Stimulated activated naive CD8-positive, alpha-beta T cell treated with anti-CD3 and anti-CD28 coated beads, Interleukin-15, amount 100 ng/mL, for 72 hours (primary cell): ENCODE data around the gene TMEM258.

Experiments
- ATAC-seq: fragments of 150-1000 bp; cut with Tn5 transposase; 2 replicates; pipeline ENCODE4 v1.10.0; 2021; ENCODE audit warnings: mild to moderate bottlenecking, moderate library complexity
- DNase-seq, 2 donors: peaks; one replicate each; pipeline ENCODE4 v3.0.0; 2021 to 2022
- H3K27ac Mint-ChIP-seq, 2 donors: one replicate each; pipeline ENCODE4 v1.8.0; 2022; ENCODE audit warnings: mild to moderate bottlenecking in 2 of 2, mixed read lengths in 2 of 2, moderate library complexity in 2 of 2
- H3K27me3 Mint-ChIP-seq: one replicate; pipeline ENCODE4 v1.8.0; 2022; ENCODE audit warnings: mixed read lengths
- H3K4me1 Mint-ChIP-seq: one replicate; pipeline ENCODE4 v1.8.0; 2022; ENCODE audit warnings: mild to moderate bottlenecking, mixed read lengths
- H3K4me3 Mint-ChIP-seq, 2 donors: one replicate each; pipeline ENCODE4 v1.8.0; 2022; ENCODE audit warnings: mild to moderate bottlenecking in 2 of 2, mixed read lengths in 2 of 2, moderate library complexity in 1 of 2
- H3K9me3 Mint-ChIP-seq, 2 donors: one replicate each; pipeline ENCODE4 v1.8.0; 2022; ENCODE audit warnings: mixed read lengths in 2 of 2

The TMEM258 gene

DNA sequence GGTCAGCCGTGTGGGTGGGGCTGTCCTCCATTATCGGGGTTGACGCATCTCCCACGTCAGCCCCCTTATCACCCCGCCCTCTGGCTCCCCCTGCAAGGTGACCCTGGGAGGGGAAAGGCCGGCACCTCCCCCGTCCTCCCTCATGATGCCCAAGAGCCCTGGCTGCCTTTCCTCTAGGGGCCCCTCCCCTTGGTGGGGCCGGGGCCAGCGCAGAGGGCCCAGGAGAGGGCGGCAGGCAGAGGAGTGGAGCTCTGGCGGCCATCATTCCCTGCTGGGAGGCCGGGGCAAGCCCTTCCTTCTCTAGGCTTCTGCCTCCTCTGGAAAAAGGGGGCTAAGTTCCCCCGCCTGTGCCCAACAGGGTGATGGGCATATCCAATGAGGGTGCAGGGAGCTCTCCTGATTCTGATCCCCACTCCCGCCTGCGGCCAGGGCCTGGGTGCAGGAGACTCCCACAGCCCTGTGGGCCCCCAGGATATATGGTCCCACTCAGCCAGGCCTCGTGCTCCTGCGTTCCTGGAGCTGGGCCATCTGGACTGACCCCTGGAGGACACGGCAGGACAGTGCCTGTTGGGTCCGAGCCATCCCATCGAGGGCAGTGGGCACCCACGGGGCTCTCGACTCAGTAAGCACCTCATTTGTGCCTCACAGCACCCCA lies 27.7 kb downstream of the TMEM258 start:
- Mint-ChIP-seq H3K4me1 (peaks cover 9% of the 10 kb centered on the region), H3K27me3 (no peaks in the 10 kb centered on the region), H3K9me3 (no peaks in the 10 kb centered on the region), H3K4me3 (no peak overlapping the region), H3K27ac (no peak overlapping the region)
- ATAC-seq (no peak), DNase-seq (no peak)

DNA sequence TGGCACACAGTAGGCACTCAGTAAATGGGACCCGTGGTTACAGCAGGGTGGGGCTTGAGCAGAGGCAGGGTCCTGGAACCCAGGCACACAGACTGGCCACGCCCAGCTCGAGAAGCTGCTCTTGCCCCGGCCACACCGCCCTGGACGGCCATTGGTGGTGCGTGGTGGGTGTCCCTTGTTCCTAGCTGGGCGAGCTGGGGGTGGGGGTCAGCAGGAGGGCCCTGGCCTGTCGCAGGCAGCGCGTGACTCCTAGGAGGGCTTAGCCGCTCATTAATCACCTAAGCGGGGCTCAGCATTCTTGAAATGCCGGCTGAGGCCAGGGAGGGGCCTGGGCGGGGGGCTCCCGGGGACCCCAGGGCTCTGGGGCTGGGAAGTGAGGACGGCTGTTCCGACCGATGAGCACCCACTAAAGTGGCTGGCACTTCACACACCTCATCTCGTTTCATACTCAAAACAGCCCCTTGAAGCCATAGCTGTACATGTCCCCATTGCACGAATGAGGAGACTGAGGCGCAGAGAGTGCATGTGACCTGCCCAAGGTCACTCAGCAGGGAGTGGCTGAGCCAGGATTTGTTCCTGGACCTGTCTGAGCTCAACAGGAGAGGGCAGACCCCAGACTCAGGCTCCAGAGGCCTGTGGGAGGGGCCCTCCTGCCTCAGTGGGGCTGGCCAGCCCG lies 28.3 kb downstream of the TMEM258 start:
- Mint-ChIP-seq H3K9me3 (no peaks in the 10 kb centered on the region), H3K4me3 (no peak overlapping the region), H3K27ac (no peak overlapping the region), H3K27me3 (no peaks in the 10 kb centered on the region), H3K4me1 (peaks cover 9% of the 10 kb centered on the region)
- no peak for ATAC-seq
- DNase-seq: no peak

DNA sequence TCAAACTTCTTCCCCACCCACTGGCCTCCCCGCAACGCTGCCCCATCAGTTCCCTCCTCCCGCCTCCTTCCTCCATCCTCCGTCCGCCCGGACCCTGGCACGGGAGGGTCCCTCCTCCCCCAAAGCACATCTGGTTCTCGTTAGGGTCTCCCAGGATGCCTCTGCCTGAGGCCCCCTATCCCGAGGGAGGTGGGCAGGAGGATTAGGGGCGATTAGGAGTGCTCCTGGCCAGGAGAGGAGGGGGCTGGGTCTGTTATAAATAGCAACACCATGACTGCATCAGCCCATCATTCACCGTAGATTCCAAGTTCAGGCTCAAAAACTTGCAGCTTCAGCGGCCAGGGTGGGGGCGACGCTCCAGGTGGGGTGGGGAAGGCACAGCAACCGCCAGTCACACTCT lies 29.6 kb downstream of the TMEM258 start:
- no peaks in the 10 kb centered on the region for H3K27me3 Mint-ChIP-seq
- H3K9me3 Mint-ChIP-seq: no peaks in the 10 kb centered on the region
- no peaks in the 10 kb centered on the region for H3K4me1 Mint-ChIP-seq
- no peak overlapping the region for H3K27ac Mint-ChIP-seq
- ATAC-seq (no peak), DNase-seq (no peak)
- no peak overlapping the region for H3K4me3 Mint-ChIP-seq

DNA sequence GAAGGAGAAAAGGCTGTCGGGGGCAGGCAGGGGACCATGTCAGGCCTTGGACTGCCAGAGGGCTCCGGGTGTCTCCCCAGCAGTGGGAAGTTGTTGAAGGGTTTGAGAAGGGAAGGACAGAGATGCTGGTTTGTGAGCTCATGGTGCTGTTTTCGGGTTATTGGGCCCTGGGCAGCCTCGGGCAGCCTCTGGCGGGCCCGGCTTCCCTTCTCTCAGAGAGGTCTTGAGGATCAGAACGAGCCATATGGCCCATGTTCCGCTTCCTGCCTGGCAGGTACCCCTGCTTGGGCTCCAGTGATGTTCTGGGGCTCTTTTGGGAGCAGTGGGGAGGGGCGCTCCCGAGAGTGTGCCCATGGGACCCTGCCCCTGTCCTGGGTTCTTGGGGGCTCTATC lies 30.2 kb downstream of the TMEM258 start:
- Mint-ChIP-seq H3K9me3 (no peaks in the 10 kb centered on the region), H3K27ac (no peak overlapping the region), H3K27me3 (no peaks in the 10 kb centered on the region), H3K4me3 (no peak overlapping the region), H3K4me1 (peaks cover 5% of the 10 kb centered on the region)
- ATAC-seq: no peak
- no peak for DNase-seq

DNA sequence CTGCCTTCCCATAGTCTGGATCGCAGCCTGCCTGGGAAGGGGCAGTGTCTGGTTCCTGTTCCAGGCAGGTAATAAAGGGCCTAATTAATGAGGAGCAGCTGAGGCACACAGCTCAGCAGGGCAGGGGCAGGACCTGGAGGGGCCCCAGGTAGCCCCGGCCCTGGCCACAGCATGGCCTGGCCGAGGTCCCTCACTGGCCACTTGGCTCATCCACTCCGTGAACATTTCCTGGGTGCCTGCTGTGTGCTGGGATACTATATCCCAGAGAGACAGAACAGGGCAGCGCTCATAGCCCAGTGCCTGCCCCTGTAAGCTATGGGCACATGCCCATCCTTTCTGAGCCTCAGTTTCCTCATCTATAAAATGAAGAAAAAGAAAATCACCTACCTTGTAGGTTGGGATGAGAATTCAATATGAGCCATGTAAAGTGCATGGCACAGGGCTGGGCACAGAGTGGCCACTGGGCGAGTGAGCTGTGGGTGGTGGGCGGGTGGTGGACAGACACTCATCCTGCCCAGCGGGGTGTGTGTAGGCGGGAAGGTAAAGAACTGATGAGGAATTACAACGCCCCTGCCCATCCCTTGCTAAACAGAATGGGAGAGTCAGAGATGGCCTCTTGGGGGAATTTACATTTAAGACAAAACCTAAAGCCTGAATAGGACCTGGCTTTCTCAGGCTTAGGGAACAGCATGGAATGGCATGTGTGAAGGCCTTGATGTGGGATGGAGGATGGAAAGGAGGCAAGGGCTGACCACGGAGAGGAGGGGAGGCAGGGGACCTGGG lies 30.8 kb downstream of the TMEM258 start:
- Mint-ChIP-seq H3K27me3 (no peaks in the 10 kb centered on the region), H3K27ac (peak overlapping the region in 1 of 2 donors; percentile 40)
- ATAC-seq: no peak

DNA sequence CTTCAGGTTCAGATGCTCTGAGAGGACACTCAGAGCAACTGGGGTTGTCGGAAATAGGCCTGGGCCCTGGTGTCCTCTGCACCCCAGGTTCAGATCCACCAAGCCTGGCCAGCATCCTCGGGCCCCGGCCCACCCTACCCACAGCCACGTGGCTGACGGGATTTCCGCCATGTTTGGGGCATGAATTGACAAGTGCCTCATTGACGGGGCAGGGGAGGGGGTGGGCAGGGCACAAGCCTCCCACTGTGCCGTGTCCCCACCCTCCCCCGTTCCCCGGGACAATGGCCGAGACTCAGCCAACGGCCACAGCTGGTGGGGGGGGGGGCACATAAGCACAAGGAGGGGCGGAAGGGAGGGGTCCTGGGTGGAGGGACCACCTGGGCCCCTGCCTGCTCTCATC lies 31.5 kb downstream of the TMEM258 start:
- H3K27ac Mint-ChIP-seq: no peak overlapping the region
- DNase-seq (no peak), ATAC-seq (no peak)
- no peak overlapping the region for H3K4me3 Mint-ChIP-seq
- peaks cover 17% of the 10 kb centered on the region for H3K4me1 Mint-ChIP-seq
- H3K27me3 Mint-ChIP-seq: no peaks in the 10 kb centered on the region
- H3K9me3 Mint-ChIP-seq: no peaks in the 10 kb centered on the region

More for the DNA sequence above, 30.8 kb downstream of the TMEM258 start:
- DNase-seq: no peak
- Mint-ChIP-seq H3K4me3 (no peak overlapping the region), H3K4me1 (peaks cover 11% of the 10 kb centered on the region), H3K9me3 (no peaks in the 10 kb centered on the region)

DNA sequence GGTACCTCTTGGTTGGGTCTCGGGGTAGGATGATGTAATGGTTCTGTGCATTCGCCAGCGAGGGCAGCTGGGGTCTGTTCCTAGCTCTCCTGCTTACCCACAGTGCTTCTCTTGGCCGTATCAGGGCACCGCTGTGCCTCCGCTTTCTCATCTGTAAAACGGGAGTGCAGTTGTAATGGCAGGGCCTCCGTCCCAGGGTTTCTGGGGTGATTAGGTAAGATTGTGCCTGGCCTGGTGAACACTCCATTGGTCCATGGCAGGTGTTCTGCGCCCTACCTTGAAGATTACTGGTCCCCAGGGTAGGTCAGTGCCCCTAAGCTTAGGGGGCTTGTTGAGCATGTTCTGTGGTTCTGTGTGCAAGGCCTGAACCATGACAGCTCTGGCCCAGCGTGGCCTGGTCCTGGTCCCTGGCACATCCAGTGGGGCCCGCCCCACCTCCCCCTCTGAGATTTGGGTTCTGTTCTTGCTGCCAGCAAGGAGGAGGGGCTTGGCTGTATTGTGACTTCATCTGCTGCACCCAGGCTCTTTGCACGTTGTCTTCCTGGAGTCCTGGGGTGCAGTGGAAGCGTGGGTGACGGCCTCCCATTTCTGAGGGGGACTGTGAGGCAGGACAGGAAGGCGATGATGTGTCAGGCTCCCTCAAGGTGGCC lies 35.1 kb downstream of the TMEM258 start:
- ATAC-seq: no peak
- Mint-ChIP-seq H3K27me3 (peaks cover 16% of the 10 kb centered on the region), H3K27ac (peak overlapping the region; percentile 17 to 21), H3K4me1 (peaks cover 42% of the 10 kb centered on the region), H3K4me3 (peak overlapping the region in 1 of 2 donors; percentile 11), H3K9me3 (no peaks in the 10 kb centered on the region)
- no peak for DNase-seq

DNA sequence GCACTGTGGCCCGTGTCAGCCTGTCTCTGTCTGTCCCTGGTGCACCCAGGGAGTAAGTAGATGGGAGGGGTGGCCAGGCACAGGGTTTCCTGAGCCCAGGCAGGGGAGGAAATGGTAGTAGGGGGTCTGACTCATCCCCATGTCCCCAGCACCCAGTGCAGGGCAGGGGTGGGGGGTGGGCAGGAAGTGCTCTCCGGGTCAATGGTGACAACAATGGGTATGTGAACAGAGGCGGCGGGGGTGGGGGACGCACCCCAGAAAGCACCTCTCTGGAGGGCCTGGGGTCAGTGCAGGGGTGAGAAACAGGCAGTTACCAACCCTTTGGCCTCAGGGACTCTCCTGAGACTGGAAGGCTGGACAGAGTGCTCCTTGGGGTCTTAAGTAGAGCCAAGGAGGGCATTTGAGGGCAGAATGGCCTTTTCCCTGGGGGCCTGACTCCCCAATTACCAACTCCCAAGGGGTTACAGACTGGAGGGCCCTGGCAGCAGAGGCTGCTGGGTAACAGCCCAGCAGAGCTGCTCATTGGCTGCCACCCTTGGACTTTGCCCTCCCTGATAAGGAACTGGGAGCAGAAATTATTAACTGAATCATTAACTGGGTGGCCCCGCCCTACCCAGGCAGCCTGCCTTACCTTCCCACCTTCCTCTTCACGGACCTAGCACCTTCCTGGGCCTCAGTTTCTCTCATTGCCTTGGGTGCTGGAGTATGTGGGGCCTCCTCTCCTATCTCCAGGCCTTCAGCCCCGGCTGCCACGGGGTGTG lies 35.8 kb downstream of the TMEM258 start:
- Mint-ChIP-seq H3K27me3 (peaks cover 18% of the 10 kb centered on the region), H3K9me3 (no peaks in the 10 kb centered on the region), H3K4me1 (peaks cover 42% of the 10 kb centered on the region), H3K27ac (peak overlapping the region; percentile 88 to 94), H3K4me3 (peak overlapping the region; percentile 32 to 71)
- ATAC-seq (peak; percentile 84), DNase-seq (peak; percentile 33 to 68)

DNA sequence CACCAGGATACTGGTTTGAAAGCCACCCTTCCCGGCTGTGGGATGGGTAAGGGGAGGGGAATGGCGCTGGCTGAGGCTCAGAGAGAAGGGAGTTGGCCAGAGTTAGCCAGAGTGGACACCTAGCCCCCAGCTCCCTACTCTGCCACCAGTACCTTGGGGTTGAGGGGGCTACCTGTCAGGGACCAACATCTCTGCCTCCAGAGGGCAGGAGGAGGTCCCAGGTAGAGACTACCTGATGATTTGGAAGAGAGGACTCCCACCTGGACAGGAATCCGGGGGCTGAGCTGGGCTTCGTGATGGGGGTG lies 36.3 kb downstream of the TMEM258 start:
- Mint-ChIP-seq H3K4me1 (peaks cover 42% of the 10 kb centered on the region), H3K9me3 (no peaks in the 10 kb centered on the region), H3K27me3 (peaks cover 23% of the 10 kb centered on the region), H3K4me3 (peak overlapping the region; percentile 32 to 71), H3K27ac (peak overlapping the region; percentile 88 to 94)
- DNase-seq (no peak), ATAC-seq (no peak)

DNA sequence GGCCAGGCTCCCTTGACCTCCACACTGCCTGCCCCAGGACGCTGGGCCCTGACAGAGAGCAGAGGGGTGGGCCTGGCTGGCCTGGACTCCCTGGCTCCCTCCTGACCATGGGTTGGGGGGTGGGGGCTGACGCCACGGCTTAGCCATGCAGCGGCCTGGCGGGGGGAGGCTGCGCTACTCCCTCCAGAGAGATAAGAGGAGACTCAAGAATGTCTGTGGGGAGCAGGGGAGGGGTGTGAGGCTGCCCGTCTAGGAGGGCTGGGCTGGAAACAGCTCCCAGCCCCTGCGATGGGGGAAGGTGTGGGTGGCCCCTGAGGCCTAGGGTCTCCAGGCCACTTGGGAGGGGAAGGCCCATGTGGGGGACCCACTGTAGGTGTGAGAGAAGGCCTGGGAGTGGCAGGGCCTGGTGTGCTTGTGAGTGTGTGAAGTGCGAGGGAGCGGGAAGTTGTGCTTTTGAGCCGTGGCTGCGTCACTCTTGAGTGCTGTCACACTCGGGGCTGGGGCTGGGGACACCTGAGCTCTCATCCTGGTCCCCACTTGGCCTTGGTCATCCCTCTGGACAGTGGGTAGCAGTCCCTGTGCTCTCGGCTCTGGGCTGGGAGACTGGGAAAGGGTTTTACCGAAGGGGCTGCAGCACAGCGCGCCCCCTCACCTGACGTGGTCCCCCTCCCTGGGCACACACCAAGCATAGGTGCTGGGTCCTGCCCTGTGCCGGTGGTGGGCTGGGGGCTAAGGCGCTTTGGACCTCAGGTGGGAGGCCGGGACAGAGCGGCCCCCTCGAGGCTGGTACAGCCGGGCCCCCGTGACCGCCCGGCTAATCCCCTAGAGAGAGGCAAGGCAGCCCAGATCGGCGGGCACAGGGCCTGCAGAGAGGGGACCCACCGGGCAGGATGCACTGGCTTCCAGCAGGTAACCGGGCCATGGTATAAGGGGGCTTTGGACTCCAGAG lies 37.6 kb downstream of the TMEM258 start:
- Mint-ChIP-seq H3K9me3 (no peaks in the 10 kb centered on the region), H3K27me3 (peaks cover 35% of the 10 kb centered on the region), H3K4me1 (peaks cover 42% of the 10 kb centered on the region), H3K4me3 (no peak overlapping the region), H3K27ac (no peak overlapping the region)
- DNase-seq (no peak), ATAC-seq (peak; percentile 24)

DNA sequence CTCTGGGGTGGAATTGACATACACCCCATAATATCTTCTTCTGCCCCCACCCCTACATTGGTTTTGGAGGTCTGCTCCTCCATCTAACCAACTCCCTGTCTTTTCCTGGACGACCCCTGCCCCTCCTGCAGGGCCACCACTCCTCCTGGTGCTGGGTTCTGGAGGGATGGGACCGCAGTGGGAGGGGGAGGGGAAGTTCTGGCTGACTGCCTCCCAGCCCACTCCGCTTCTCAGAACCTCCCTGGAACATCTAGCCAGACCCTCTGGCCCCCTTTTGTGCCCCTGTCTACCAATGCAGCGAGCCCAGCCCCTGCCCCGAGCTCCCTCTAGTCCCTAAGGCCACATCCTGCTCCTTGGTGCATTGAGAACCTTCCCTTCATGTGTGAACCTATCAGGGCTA lies 38.7 kb downstream of the TMEM258 start:
- DNase-seq (no peak), ATAC-seq (no peak)
- Mint-ChIP-seq H3K27ac (peak overlapping the region in 1 of 2 donors; percentile 55), H3K27me3 (peaks cover 47% of the 10 kb centered on the region), H3K4me3 (peak overlapping the region; percentile 69 to 87), H3K4me1 (peaks cover 48% of the 10 kb centered on the region), H3K9me3 (no peaks in the 10 kb centered on the region)

DNA sequence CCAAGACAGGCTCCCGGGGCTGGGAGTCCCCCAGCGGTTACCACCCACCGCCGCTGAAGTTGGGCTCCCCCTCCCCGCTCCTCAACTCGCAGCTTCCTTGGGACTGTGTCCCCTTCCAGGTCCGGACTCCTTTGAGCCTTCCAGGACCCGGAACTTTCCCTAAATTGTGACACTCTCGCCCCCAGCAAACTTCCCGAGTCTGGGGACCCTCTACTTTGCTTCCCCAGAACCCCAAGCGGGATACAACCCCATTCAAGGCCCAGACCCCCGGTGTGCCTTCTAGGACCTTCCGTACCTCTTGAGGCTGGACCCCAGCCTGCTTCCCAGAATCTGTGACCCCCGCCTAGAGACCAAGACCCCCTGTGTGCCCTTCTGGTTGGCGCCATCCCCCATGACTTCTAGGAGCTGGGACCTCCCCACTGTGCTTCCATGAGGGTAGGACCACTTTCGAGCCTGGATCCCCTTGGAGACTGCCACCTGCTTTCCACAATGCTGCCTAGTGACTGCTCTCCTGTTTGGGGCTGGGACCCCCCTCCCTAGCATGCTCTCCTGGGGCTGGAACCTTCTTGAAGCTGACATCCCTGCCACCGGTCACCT lies 39.4 kb downstream of the TMEM258 start:
- ATAC-seq (peak; percentile 2), DNase-seq (no peak)
- Mint-ChIP-seq H3K4me3 (peak overlapping the region; percentile 69 to 87), H3K4me1 (peaks cover 48% of the 10 kb centered on the region), H3K27me3 (peaks cover 51% of the 10 kb centered on the region), H3K27ac (no peak overlapping the region), H3K9me3 (no peaks in the 10 kb centered on the region)

DNA sequence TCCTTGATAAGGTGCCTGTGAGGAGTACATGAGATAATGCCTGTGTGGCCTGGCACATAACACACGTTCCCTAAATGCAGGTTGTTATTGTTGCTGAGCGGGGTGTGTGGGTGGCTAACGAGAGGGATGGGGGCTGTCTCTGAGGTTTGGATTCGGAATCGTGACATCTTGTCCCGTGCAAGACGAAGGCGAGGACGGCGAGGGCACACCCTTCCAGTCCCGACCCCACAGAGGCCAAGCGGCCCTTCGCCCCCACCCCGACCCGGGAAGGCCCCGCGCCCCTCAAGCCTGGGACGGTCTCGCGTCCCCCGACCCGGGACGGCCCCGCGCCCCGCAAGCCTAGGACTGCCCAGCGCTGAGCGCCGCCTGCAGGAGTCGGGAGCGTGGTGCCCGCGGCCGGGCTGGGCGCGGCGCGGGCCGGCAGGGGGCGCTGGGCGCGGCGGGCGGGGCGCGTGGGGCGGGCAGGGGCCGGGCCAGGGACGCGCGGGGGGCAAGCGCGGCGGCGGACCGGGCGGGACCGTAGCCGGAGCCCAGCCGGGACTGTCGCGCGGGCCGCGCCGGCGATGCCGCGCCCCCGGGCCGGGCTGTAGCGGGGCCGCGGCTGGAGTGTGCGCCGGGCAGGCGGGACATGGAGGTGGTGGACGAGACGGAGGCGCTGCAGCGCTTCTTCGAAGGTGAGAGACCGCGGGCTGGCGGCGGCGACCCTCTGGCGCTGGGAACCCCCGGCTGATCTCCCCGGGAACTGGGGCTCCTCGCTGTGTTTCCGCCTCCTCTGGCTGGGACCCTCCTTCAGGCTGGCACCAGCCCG lies 40.1 kb downstream of the TMEM258 start, which contains the start of gene MYRF:
Gene MYRF, plus strand, starts transcription at position 520 of the 808 bp plus-strand sequence. Its CDS starts 109 bp downstream, at position 629.
- Mint-ChIP-seq H3K27me3 (peaks cover 51% of the 10 kb centered on the region), H3K4me1 (peaks cover 44% of the 10 kb centered on the region), H3K4me3 (peak within 1 kb of the TSS; percentile 71 to 87), H3K27ac (no peak within 1 kb of the TSS), H3K9me3 (no peaks in the 10 kb centered on the region)
- DNase-seq (peak; percentile 50 to 70), ATAC-seq (peak; percentile 74)
